ENCODE results near the gene STK25.

Gene STK25

DNA sequence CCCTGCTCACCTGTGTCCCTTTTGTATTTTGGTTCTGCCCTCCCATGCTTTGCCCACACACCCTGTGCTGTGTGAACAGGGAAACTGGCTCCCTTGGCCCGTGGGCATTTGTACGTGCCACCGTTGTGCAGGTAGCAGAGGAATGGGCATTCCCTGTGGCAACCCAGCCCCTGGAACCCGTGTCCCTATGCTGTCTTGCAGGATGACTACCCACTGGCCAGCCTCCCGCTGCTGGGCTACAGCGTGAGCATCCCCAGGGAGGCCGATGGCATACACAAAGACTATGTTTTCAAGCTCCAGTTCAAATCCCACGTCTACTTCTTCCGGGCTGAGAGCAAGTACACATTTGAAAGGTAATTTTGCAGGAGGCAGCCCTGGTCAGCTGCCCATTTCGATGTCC lies 15.3 kb downstream of the STK25 start:
- DNase-seq (ENCODE audit: low read depth): no peak

DNA sequence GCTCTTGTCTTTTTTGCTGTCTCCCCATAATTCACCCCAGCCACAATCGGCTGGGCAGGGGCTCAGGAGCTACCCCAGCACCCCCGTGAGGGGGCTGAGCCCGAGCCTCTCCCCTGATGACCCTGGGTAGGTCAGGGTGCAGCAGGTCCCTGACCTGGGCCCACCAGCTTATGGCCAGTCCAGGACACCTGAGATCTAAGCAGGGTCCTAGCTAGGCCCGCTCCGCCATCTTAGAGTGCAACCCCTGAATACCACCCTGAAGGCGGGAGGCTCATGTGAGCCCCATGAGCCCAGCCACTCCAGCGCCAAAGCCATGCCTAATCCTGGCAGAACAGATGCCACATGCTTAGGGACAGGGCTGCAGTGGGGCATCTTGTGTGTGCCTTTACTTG lies 16.2 kb downstream of the STK25 start:
- no peak for DNase-seq (ENCODE audit: low read depth)

DNA sequence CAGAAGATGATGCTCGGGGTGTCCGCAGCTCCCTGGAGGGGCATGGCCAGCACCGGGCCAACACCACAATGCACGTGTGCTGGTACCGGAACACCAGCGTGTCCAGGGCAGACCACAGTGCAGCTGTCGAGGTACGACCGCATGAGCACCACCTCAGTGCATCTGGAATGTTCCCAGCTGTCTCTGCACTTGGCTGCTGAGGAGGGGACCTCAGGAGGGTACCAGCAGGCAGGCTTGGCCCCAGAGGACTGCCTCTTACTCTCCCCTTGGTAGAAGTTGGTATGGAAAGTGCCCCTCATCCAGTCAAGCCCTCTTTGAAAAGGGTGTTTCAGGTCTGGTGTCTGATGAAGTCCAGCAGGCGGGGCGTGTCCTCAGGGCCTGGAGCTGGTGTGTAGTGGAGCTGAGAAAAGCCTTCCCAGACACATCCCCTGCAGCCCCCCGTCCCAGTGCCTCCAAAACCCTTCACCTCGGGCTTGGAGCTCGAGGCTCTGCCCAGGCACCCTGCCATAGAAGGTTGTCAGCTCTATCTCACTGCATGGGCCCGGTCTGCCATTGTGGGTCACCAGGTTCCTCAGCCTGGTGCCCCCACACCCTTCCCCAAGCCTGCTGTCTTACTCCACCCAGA lies 16.7 kb downstream of the STK25 start:
- DNase-seq (ENCODE audit: low read depth): no peak

DNA sequence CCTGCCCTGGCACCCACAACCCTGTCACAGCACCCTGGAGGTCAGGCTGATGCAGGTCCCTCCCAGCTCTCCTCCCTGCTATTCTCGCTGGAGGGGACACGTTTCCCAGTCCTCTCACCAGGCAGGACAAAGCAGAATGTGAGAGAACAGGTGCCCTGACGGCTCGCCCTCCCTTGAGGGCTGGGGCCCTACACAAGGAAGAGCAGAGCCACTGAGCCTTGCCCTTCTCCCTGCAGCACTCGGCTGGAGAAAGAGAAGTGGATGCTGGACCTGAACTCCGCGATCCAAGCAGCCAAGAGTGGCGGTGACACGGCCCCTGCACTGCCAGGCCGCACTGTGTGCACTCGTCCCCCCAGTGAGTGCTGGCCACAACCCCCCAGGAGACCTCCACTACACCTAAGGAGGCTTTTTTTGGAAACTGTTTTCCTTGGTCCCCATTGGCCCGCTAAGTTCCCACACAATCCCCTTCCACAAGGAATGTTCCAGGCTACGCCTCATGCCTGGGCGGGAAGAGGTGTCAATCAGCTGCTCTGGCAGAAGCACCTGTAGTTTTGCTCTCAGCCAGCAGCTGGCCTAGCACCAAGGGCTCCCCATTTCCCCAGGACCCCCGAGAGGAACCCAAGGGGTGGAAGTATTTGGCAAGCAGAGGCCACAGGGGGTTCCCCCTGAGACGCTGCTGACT lies 17.4 kb downstream of the STK25 start:
- no peak for DNase-seq (ENCODE audit: low read depth)

DNA sequence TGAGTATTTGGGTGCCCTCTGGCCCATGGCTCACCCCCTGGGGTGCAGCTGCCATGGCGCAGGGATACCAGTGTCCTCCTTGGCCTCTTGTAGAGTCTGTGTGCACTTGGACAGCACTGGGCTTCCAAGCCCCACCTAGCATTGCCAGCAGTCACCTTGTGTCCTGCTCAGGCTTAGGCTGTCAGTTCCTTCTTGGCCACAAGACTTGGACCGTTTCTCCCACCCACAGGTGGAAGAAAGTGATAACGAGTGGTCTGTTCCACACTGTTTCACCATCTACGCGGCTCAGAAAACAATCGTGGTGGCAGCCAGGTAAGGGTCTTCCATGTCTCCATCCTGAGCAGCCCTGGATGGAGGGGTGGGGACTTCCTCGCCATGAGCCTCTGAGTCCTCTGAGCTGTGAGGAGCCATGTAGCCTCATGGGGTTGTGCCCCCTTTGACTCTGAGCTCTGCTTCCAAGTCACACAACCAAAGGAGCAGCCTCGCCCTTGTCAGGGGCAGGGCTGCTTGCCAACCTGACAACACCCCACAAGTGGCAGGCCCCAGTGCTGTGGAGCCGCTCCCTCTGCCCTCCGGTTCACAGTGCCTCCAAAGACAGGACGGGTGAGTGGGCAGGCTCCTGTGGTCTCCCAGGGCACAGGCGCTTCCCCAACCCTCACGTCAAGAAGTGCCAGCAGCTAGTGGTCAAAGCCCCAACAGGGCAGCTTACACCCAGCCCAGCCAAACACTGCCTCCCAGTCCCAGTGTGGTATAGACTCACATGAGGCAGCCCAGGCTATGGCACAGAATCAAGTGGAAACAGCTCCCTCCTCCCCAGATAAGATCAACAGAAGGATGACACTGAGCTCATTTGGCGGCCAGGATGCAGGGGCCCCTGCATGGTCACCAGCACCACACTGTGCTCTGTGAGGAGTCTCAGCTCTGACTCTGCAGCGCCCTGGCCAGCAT lies 18.4 kb downstream of the STK25 start:
- peak; percentile 60 for DNase-seq (ENCODE audit: low read depth)

DNA sequence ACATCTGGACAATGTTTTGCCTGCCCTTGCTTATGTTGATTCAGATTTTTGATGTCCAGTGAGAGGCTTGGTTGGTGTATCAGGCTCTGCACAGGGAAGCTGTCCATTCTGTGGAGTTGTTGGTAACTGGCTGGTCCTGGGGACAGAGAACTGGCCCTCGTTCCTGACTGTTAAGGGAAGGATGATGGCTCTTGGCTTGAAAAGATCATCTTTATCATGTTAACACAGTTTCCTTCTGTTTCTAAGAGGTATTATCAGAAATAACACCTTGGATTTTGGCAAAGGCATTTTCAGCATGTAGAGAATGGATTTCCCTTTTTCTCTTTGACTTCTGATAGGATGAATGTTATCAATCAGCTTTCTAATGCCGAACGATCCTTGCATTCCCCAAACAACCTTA lies 19.3 kb downstream of the STK25 start:
- no peak for DNase-seq (ENCODE audit: low read depth)

DNA sequence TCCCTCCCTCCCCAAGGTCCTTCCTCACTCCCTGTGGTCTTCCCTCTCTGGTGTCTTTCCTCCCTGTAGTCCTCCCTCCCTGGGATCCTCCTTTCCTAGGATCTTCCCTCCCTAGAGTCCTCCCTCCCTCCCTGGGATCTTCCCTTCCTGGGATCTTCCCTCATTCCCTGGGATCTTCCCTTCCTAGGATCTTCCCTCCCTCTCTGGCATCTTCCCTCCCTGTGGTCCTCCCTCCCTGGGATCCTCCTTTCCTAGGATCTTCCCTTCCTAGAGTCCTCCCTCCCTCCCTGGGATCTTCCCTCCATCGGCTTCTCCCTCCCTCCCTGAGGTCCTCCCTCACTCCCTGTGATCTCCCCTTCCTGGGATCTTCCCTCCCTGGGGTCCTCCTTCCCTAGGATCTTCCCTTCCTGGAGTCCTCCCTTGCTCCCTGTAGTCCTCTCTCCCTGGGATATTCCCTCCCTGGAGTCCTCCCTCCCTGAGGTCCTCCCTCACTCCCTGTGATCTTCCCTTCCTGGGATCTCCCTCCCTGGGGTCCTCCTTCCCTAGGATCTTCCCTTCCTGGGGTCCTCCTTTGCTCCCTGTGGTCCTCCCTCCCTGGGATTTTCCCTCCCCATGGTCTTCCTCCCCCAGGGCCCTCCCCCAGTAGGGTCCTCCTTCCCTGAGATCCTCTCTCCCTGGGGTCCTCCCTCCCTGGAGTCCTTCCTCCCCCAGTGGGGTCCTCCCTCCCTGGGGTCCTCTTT lies 23.0 kb downstream of the STK25 start:
- DNase-seq (ENCODE audit: low read depth): no peak

DNA sequence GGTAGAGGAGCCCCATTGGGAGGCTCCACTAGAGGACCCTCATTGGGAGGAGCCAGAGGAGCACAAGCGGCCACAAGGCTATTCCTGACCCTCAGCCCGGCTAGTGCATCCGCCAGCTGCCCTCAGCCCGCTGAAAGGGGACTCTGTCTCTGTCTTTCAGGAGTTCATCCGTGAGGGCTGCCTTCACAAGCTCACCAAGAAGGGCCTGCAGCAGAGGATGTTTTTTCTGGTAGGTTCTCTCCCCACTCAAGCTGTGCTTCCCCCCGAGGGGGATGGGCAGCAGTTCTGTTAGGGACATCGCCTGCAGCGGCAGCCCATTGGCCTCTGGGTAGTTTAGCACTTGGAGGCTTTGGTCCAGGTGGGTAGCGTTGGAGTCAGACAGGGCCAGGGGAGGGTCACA lies 25.1 kb downstream of the STK25 start:
- DNase-seq (ENCODE audit: low read depth): no peak

DNA sequence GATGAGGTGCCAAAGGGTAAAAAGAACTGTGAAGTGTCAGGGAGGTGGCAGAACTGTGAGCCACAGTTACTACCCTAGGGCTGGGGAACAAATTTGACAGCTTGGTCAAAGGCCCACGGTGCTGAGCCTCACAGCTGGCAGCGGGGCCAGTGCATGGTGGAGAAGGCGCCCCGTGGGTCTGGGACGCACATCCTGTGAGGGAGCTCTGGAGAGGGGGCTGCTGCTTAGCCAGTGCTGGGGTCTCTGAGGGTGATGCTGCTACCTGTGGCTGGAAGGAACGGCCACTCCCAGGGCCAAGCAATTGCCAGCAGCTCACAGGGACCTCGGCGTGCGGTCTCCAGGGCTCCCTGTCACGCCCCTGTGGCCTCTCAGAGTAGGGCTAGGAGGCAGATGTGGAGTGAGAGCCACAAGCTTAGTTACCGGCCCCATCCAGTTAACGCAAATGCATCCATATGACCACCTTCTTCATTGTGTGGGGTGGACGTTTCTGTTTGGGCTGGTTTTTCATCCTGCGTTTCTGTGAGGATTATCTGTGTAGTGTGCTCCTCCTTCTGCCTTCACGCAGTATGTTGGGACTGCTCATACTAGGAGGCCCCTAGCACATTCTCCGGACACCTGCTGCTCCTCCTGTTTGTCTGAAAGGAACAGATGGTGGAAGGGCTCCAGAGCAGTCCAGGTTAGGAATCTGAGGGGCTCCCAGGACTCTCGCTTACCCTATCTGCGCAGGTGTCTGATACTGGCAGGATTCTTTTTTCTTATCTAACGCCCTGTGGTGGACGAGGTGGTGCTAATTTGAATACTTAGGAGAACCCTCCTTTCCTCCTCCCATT lies 26.0 kb downstream of the STK25 start:
- DNase-seq (ENCODE audit: low read depth): no peak

DNA sequence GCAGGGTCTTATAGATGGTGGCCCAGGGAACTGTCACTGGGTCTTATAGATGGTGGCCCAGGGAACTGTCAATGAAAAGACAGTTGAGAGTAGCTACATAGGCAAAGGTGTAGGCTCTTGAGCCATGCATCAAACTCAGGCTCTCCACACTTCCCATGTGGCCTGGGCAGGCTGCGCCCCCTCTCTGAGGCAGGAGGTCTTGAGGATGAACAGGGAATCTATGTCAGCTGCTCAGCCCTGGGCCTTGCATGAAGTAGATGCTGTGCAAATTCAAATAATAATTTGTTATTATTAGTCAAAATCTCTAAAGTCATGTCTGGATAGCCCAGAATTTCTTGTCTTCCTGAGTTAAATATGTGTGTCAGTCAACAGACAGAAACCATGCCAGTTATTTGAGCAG lies 26.7 kb downstream of the STK25 start:
- no peak for DNase-seq (ENCODE audit: low read depth)

DNA sequence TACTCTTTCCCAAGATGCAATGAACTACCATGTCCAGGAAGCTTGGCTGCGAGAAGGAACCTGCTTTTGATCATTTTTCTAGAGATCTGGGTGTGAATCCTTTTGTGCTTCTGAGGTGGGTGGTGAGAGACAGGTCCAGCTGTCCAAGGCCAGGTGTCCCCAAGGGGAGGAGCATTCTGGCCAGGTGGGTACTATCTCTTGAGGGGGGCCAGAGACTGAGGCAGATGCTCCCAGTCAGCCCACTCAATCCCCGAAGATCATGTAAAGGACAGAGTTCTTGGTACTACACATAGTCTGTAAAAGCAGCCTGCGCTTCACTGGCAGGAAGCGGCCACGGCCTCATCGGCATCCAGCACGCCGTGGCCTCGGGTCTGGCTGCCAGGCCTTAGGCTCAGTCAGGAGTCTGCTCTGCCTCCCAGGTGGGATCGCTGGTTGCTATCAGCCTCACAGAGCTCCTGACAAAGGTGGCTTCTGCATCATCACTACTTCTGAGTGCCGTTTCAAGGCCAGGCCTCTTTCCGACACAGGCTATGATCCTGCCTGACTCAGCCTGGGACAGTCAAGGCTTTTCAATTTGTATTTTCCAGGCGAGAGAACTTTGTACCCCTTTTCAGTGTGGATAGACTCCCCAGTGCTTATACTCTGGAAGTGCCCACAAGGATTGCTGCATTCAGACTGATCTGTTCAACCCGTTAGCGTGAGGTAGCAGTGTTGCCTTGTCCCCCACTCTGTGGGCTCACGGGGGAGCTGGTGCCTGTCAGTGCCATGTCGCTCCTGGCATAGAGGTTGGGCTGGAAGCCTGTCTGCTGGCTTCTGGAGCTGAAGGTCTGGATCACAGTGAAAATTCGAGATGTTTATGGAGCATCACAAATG lies 29.1 kb downstream of the STK25 start:
- no peak for DNase-seq (ENCODE audit: low read depth)

DNA sequence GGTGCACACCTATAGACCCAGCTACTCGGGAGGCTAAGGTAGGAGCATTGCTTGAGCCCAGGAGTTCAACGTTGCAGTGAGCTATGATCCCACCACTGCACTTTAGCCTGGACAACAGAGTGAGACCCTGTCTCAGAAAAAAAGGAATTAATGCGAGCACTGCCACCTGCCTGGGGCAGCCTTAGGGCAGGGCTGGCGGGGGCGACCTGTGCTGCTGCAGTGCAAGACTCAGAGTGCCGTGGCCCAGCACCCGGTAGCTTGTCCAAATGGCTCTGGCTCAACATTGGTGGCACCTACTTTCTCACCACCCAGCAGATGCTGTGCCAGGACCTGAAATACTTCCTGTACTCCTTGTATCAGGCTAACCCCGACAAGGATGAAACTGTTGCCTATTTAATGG lies 30.2 kb downstream of the STK25 start:
- DNase-seq (ENCODE audit: low read depth): no peak

DNA sequence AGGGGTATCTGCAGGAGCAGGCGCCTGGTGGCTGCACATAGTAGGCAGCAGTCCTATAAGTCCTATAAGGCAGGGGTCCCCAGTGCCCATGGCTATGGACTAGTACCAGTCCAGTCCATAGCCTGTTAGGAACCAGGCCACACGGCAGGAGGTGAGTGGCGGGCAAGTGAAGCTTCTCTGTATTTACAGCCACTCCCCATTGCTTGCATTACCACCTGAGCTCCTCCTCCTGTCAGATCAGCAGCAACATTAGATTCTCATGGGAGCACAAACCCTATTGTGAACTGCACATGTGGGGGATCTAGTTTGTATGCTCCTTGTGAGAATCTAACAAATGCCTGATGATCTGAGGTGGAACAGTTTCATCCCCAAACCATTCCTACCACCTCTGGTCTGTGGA lies 33.1 kb downstream of the STK25 start:
- no peak for DNase-seq (ENCODE audit: low read depth)

DNA sequence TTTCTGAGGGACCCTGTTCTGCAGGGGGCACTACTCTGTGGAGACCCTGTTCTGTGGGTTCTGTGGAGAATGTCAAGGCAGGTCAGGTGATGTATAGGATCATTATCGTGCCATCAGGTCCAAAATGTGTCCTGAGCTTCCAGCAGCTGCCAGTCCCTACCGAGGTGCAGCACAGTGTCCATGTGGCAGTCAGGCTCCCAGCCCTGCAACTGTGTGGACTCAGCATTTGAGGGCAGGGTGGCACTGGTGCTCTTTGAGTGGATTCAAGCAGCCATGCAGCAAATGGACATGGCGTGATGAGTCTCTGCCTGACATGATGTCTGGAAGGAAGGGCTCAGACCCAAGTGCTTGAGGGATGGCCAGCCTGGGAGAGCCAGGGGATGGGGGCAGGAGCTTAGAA lies 35.0 kb downstream of the STK25 start:
- no peak for DNase-seq (ENCODE audit: low read depth)

DNA sequence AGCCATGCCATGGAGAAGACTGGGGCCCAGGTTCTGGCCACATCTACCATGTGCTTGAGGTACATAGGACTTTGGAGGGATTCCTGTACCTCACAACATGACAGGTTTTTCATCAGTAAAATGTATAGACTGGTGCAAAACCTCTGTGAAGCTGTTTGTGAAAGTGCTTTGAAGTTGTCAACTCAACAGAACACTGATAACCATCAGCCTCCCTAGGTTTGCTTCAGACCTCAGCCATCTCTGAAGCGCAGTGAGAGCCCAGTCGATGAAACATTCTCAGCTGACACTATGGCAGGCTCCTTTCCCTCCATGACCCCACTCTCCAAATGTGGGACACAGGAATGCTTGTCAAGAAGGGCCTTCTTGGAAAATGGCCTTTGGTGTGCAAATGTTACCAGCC lies 38.6 kb downstream of the STK25 start:
- no peak for DNase-seq (ENCODE audit: low read depth)

DNA sequence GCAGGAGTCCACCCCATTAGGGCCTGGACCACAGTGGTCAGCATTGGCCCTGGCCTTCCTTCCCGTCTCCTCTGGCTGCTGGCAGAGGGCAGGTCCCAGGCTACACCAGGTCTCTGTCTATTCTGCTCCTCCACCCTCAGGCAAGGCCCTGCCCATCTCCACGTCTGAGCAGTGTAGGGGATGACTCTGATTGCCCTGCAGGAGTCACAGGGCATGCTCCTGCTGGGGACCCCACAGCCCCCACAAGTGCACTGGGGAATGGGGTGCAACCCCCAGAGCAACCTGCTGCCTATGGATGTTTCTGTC lies 40.0 kb downstream of the STK25 start:
- no peak for DNase-seq (ENCODE audit: low read depth)

DNA sequence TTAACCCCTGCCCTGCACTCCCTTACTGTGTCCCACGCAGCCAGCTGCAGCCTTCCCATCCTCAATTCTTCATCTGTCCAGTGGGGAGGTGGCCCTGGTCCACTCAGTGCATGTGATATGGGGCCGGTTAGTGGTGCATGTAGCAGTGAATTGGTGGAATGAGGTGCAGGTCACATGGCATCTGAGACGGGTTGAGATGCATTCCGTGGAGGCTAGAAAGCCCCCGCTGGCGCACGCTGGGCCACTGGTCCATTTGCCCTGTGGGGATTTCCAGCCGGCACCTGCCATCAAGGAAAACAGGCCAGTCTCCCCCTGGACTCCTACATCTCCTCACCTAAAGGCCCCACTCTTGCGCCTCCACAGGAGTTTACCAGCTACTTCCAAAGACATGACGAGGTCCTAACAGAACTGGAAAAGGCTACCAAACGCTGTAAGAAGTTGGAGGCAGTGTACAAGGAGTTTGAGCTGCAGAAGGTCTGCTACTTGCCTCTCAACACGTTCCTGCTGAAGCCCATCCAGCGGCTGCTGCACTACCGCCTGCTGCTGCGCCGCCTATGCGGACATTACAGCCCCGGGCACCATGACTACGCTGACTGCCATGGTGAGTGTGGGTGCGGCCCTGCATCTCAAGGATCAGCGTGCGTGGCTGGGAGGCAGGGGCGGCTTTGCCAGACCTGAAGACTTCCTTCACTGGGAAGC lies 40.5 kb downstream of the STK25 start:
- DNase-seq (ENCODE audit: low read depth): no peak

DNA sequence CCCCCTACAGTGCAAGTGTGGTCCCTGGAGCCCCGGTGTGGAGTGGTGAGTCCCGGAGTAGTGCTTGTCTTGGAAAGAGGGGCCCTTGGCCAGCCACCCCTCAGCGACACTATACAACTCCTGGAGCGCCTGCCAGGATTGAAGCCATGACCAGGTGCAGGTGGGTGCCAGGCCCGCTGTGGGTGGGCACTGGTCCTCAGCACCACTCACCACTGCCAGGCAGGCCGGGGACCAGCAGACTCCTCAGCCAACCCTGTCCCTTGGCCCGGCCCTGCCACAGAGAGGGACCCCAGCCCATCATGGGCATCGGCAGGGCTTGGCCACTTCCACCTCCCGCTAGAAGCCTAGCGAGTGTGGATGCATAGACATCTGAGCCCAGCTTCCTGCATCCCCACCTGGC lies 42.2 kb downstream of the STK25 start:
- DNase-seq (ENCODE audit: low read depth): no peak

DNA sequence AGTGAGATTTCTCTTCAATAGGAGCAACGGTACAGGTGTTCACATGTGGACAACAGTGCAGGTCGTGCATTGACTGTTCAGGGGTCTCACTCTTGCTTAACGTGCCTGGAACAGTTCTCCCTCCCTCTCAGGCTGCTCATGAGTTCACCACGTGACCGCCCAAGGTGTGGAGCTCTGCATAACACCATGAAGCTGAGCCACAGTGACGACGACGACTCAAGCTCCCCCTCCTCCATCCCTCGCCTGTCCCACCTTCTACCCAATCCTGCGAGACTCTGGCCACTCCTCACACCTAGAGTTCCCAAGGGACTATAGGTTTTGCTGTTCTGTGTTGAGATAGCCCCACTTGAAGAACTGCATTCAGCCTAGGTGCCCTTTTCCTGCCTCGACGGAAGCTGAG lies 42.8 kb downstream of the STK25 start:
- DNase-seq (ENCODE audit: low read depth): no peak
